ENCODE results near the gene PRUNE1. TPM values are rescaled to one million over a fixed set of nuclear protein-coding genes. Genes with fewer than 3 reads are reported as not detected.

Gene PRUNE1
- total RNA-seq, result 10 to 100 TPM; 21.7 to 28.1 (median 25.1) TPM

- H3K27me3 ChIP-seq, result no peaks in the 10 kb centered on the region
- peak; percentile 94 to 98 (median 98) for DNase-seq
- peak; percentile 46 to 54 for TF ChIP-seq POLR2A (IDR thresholded peaks at IDR 0.05)
- TF ChIP-seq, protein P1, sequence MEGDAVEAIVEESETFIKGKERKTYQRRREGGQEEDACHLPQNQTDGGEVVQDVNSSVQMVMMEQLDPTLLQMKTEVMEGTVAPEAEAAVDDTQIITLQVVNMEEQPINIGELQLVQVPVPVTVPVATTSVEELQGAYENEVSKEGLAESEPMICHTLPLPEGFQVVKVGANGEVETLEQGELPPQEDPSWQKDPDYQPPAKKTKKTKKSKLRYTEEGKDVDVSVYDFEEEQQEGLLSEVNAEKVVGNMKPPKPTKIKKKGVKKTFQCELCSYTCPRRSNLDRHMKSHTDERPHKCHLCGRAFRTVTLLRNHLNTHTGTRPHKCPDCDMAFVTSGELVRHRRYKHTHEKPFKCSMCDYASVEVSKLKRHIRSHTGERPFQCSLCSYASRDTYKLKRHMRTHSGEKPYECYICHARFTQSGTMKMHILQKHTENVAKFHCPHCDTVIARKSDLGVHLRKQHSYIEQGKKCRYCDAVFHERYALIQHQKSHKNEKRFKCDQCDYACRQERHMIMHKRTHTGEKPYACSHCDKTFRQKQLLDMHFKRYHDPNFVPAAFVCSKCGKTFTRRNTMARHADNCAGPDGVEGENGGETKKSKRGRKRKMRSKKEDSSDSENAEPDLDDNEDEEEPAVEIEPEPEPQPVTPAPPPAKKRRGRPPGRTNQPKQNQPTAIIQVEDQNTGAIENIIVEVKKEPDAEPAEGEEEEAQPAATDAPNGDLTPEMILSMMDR (IDR thresholded peaks at IDR 0.05), result peak in 3 of 6 experiments; percentile 11 to 28 (median 21)
- no peaks in the 10 kb centered on the region for H3K9me3 ChIP-seq
- H3K4me3 ChIP-seq, result peak within 1 kb of the TSS; percentile 59 to 78 (median 66)
- H3K4me1 ChIP-seq, result peaks cover 4 to 80% (median 14%) of the 10 kb centered on the region in 4 donors
- H3K27ac ChIP-seq, result peak within 1 kb of the TSS; percentile 78 to 94 (median 85)
- no peaks in the 10 kb centered on the region for H3K36me3 ChIP-seq
Observed at GRCh38 chr1:151008244-151009205, at the start of gene PRUNE1. PRUNE1 (plus strand) TSS chr1:151008449; CDS start chr1:151008633, 184 bp downstream.

DNA sequence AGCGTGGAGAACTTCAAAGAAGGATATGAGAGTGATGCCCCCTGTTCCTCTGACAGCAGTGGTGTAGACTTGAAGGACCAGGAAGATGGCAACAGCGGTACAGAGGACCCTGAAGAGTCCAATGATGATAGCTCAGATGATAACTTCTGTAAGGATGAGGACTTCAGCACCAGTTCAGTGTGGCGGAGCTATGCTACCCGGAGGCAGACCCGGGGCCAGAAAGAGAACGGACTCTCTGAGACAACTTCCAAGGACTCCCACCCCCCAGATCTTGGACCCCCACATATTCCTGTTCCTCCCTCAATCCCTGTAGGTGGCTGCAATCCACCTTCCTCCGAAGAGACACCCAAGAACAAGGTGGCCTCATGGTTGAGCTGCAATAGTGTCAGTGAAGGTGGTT is 47.6 kb upstream of the PRUNE1 start:
- Histone ChIP-seq H3K9me3 (no peaks in the 10 kb centered on the region), H3K36me3 (peaks cover 0 to 83% (median 0%) of the 10 kb centered on the region in 3 donors)
- peak in 1 of 3 donors; percentile 43 for DNase-seq

GRCh38 chr1:150961756-150962155 is 46.5 kb upstream of the PRUNE1 start:
- no peak for TF ChIP-seq POLR2A (IDR thresholded peaks at IDR 0.05)
- TF ChIP-seq, protein P1 (IDR thresholded peaks at IDR 0.05), result no peak
- Histone ChIP-seq H3K36me3 (peaks cover 0 to 92% (median 0%) of the 10 kb centered on the region in 3 donors), H3K9me3 (no peaks in the 10 kb centered on the region), H3K4me3 (no peak overlapping the region), H3K27ac (no peak overlapping the region), H3K4me1 (no peaks in the 10 kb centered on the region), H3K27me3 (no peaks in the 10 kb centered on the region)
- no peak for DNase-seq

More for the DNA sequence above, 47.6 kb upstream of the PRUNE1 start:
- no peak overlapping the region for H3K27ac ChIP-seq
- H3K27me3 ChIP-seq, result no peaks in the 10 kb centered on the region
- H3K4me3 ChIP-seq, result no peak overlapping the region
- no peaks in the 10 kb centered on the region for H3K4me1 ChIP-seq
- TF ChIP-seq, protein P1 (IDR thresholded peaks at IDR 0.05), result no peak
- no peak for TF ChIP-seq POLR2A (IDR thresholded peaks at IDR 0.05)

DNA sequence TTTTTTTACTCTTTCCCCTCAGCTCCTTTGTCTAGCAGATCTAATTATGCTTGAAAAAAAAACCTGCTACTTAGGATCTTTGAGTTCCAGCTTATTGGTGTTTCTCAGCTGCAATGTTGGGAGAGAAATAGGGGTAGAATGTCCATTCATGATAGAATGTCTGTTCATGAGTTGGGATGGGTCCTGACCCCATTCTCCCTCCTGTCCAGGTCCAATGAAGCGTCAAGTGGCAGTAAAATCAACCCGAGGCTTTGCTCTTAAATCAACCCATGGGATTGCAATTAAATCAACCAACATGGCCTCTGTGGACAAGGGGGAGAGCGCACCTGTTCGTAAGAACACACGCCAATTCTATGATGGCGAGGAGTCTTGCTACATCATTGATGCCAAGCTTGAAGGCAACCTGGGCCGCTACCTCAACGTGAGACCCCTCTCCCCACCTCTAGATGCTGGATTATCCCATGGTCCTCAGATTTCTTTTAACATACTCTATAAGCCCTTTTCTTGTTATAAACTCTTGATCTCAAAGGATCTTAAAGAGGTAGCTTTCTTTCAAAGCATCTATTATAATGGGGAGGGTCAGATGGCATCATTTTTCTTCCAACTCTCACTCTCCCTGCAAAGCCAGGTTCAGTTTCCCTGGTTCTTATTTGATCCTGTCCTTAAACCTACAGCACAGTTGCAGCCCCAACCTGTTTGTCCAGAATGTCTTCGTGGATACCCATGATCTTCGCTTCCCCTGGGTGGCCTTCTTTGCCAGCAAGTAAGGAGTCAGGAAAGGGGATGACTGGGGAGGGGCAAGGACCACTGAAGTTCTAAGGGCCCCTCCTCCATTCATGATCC is 44.7 kb upstream of the PRUNE1 start:
- no peak overlapping the region for H3K4me3 ChIP-seq
- no peaks in the 10 kb centered on the region for H3K4me1 ChIP-seq
- no peaks in the 10 kb centered on the region for H3K9me3 ChIP-seq
- H3K36me3 ChIP-seq, result peaks cover 0 to 96% (median 9%) of the 10 kb centered on the region in 3 donors
- peak in 1 of 3 donors; percentile 4 for DNase-seq
- no peaks in the 10 kb centered on the region for H3K27me3 ChIP-seq
- H3K27ac ChIP-seq, result no peak overlapping the region
- TF ChIP-seq, protein P1 (IDR thresholded peaks at IDR 0.05), result no peak
- no peak for TF ChIP-seq POLR2A (IDR thresholded peaks at IDR 0.05)

- DNase-seq, result peak in 1 of 3 donors; percentile 23
- Histone ChIP-seq H3K4me1 (no peaks in the 10 kb centered on the region), H3K36me3 (peaks cover 0 to 96% (median 9%) of the 10 kb centered on the region in 3 donors), H3K4me3 (no peak overlapping the region), H3K27ac (no peak overlapping the region), H3K27me3 (no peaks in the 10 kb centered on the region), H3K9me3 (no peaks in the 10 kb centered on the region)
- no peak for TF ChIP-seq POLR2A (IDR thresholded peaks at IDR 0.05)
Observed at GRCh38 chr1:150964164-150964489, 44.1 kb upstream of the PRUNE1 start.

Data from Peyer's patch (tissue), 4 donors.